ENCODE measurements around the gene STK24.
A peak's percentile ranks its signal among the peaks of the same experiment; 100 is the strongest.
"Not testable (repeated sequence)": the region's sequence is repeated elsewhere in the genome, so short reads cannot be mapped to it uniquely, and the experiment has no call there.

STK24 gene

GRCh38 chr13:98576963-98577835, at the start of gene STK24:
TSS of gene STK24 (minus strand) at chr13:98577107. CDS start at chr13:98576786, 321 bp downstream.
- peak; percentile 57 for DNase-seq

DNA sequence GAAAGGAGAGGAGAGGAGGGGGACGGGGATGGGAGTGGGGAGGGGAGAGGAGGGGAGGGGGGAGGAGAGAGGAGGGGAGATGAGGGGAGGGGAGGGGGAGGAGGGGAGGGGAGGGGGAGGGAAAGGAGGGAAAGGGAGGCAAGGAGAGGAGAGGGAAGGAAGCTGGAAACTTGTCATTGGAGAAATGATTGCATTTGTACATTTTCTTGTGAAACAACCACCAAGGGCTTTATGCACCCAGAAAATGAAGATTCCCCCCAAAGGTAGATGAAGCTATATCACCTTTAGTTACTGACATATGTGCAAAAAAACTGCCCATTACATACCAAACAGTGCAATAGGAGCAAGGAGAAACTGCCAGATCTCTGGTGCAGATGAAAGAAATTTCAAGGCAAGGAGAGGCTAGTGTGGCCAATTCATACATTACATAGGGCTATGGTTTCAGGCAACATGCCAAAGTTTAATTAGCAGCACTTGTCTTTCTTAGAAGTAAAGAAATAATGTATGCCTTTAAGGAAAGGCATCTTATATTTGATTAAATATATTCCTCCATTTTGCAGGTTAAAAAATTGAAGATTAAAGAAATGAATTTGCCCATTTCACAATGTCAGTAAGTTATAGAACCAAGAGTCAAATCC, 49.5 kb upstream of the STK24 start:
- no peak for DNase-seq

GRCh38 chr13:98624589-98624988, 47.7 kb upstream of the STK24 start:
- DNase-seq, result not testable (repeated sequence)

DNA sequence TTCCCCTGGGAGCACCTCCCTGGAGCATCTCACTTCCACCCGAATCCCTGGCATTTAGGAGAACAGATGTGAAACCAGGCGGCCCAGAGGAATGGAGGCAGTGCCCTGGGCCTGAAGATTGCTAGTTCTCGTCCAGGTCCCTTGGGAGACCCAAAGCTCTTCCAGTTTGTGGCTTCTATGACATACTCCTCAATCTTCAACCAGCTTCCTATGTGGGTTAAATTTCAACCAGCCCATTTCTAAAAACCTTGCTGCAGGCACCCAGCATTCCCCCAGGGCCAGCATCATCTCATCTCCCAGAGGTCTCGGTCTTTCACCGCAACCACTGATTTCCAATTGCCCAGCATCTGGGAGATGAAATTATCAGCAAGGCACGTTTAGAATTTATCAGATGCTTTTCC, 46.0 kb upstream of the STK24 start:
- no peak for DNase-seq

GRCh38 chr13:98619556-98619955, 42.6 kb upstream of the STK24 start:
- DNase-seq, result no peak

- not testable (repeated sequence) for DNase-seq
These were observed 38.7 kb upstream of the STK24 start for GRCh38 chr13:98615595-98615994.

DNA sequence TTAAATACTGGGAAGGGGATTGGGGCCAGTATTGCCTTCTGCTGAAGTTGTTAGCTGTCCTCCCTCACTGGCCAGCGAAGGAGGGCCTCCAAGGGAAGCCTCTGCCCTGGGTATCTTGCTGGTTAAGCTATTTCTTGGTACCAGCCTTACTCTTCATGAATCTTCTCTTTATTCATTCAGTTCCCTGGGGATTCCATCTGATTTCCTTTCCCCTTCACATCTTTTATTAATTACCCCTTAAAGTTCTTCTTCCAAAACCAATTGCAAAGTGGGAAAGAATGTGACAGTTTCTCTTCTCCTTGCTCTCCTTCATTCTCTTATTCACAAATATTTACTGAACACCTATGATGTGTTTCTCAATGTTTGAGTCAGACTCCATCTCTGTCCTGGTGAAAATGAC, 36.7 kb upstream of the STK24 start:
- no peak for DNase-seq

DNA sequence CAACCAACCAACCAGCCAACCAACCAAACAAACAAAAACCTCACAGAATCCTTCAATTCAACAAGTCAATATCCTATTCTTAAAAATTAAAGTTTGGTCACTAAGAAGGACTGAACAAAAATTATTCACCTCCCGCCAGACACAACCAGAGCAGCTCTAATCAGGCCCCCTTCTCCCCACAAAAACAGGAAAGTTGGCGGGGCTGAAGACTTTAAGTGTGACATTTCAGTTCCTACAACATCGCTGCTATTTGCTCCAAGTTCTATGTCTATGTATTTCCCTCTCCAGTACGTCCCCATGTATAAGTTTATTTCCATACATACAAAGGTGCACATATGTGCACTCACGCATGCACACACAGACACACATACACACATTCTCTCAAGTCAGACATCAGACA, 32.8 kb upstream of the STK24 start:
- no peak for DNase-seq

- DNase-seq, result no peak
These were observed 29.4 kb upstream of the STK24 start for GRCh38 chr13:98606296-98606695.

DNA sequence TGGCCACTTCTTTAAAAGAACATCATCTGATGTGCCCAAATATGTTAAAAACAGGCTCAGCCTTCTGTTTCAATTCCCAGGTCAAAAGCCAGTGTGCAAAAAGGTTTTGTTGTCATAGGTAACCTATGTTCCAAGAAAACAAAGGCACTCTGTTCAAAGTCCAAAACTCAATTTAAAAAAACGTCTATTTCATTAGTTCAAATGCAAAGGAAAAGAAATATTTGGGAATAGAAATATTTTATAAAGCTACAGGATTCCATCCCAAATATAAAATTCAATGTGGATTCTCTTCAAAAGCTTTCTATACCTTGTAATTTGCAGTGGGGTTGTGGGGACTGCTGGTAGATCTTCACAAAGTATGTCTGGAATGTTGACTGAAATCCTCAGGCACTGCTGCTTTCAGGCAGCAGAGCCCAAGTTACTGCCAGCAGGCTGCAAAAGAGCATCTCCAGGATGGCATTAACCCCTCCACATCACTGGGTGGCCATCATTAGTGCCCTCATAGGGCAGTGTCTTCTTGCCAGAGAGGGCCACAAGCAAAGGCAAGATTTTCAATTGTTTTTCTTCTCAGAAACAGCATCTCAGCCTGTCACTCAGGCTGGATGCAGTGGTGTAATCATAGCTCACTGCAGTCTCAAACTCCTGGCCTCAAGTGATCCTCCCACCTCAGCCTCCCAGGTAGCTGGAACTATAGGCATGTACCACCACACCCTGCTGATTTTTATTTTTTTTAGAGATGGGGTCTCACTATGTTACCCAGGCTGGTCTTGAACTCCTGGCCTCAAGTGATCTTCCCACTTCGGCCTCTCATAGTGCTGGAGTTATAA, 22.8 kb upstream of the STK24 start:
- DNase-seq, result no peak

GRCh38 chr13:98598043-98598442, 21.1 kb upstream of the STK24 start:
- DNase-seq, result no peak

DNA sequence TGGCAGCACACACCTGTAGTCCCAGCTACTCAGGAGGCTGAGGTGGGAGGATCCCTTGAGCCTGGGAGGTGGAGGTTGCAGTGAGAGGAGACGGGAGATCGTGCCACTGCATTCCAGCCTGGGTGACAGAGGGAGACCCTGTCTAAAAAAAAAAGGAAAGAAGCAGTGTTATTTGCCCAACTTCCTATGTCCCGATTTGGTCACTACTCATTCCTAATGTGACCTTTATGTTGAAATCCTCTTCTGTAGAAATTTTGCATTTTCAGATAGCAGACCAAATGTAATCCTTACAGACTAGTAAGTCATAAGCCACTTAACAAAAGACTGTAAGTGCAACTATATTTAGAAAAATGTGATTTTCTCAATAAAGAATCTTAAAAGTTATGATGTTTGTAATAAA, 18.2 kb upstream of the STK24 start:
- DNase-seq, result no peak

DNA sequence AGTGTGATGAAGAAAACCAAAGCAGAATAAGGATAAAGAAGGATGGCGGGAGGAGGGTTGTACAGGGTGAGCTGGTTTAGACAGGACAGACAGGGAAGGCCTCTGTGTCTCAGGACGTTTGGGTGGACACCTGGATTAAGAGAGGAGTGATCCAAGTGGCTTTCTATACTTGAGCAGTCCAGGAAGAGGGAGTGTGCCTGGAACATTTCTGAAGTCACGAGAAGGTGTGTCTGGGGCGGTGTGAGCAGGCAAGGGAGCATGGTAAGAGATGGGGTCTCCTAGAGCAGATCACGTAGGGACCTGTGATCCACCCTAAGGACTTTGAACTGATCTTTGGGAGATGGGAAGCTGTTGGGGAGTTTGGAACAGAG, 15.4 kb upstream of the STK24 start:
- DNase-seq, result no peak

- no peak for DNase-seq
These were observed 14.9 kb upstream of the STK24 start for GRCh38 chr13:98591721-98592361.

- DNase-seq, result not testable (repeated sequence)
These were observed 13.6 kb upstream of the STK24 start for GRCh38 chr13:98590471-98590870.

DNA sequence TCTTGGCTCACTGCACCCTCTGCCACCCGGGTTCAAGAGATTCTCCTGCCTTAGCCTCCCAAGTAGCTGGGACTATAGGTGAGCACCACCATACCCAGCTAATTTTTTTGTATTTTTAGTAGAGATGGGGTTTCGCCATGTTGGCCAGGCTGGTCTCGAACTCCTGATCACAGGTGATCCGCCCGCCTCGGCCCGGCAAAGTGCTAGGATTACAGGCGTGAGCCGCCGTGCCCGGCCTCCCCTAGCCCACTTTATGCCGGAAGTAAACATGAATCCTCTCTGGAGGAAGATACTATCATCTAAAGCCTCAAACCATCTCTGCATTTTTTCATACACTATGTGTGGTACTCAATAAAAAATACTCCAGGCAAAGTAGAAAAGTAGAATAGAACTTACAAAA, 12.6 kb upstream of the STK24 start:
- not testable (repeated sequence) for DNase-seq

DNA sequence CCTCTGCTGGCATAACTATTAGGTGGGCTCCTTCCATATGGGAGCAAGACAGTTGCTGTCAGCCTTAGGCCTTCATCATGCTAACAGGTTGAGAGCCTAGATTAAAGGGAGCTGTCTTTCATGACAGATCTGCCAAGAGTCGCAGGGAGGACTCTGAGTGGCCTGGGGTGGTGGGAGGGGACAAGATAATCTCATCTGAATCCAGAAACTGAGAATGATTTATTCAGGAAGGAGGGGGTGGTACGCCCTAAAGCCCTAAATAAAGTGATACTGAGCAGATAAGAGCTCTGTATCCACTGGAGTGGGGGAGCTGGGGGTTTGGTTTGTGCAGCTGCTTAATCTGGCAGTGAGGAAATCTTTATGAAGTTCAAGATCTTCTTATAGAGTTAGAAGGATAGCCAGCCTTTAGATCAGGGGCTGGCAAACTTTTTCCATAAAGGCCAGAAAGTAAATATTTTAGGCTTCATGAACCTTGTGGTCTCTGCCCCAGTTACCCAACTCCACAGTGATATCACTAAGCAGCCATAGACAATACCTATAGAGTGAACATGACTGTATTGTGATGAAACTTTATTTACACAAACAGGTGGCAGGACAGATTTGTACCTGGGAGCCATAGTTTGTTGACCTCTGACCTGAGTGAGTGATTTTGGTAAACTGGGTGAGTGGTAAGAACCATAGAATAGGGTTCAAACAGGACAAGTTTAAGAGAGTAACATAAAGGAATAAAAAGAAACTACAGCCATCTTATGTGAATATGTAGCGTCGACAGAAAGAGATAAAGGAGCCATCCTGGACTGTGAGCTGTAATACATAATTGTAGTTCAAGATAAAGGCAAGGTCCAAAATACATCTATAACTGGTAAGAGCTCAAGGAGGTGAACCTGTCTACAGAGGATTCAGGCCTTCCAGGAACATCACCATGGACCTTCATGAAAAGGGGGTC, 9.8 kb upstream of the STK24 start:
- no peak for DNase-seq

DNA sequence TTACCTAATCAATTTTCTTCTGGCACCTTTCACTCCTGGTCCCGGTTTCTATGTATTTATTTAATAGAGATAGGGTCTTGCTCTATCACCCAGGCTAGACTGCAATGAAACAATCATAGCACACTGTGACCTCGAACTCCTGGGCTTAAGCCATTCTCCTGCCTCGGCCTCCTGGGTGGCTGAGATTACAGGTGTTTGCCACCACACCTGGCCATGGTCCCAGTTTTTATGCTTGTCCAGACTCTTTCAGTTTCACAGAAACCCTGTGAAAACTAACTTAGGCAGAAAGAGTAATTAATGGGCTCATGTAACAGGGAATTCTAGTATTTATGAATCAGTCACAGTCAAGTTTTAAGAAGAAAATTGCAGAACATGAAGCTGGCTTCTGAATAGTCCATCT, 9.0 kb upstream of the STK24 start:
- no peak for DNase-seq

DNA sequence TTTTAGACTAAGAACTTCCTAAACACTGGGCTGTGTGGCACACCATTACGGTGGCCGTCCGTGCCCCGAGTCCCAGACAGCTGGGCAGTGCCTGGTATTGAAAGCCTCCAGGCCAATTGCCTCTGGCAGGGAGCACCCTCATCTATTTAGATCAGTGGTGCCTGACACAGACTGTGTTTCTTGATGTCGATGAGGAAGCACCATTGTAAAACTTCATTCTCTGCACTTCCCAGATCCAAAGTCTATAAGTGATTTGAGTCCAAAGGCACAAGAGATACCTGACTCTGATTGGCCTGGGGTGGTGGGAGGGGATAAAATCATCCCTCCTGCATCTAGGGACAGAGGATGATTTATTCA, 8.5 kb upstream of the STK24 start:
- DNase-seq, result no peak

GRCh38 chr13:98584668-98585397, 7.9 kb upstream of the STK24 start:
- DNase-seq, result no peak

- DNase-seq, result no peak
These were observed 6.0 kb upstream of the STK24 start for GRCh38 chr13:98582947-98583346.

Measured in stimulated activated CD4-positive, alpha-beta T cell treated with anti-CD3 and anti-CD28 coated beads, Interleukin-4, amount 100 ng/mL, for 24 hours (primary cell).